ENCODE measurements around the gene MRAP.

- no peak for TF ChIP-seq SIN3A (IDR thresholded peaks at IDR 0.05; ENCODE audit: borderline replicate concordance in 2 of 2, control insufficient read depth in 1 of 2, low read depth in 2 of 2, low read length in 2 of 2)
- no peak for TF ChIP-seq CHD4 (IDR thresholded peaks at IDR 0.05; ENCODE audit: insufficient read depth, insufficient replicate concordance, low read depth, low read length, poor library complexity, severe bottlenecking)
Measured at GRCh38 chr21:32349333-32349944, 50.8 kb downstream of the MRAP start.

All from K562 (cell line).